GM19238 (cell line): Measurements from ENCODE around the gene SOX5.
"Not testable (repeated sequence)": the region's sequence is repeated elsewhere in the genome, so short reads cannot be mapped to it uniquely, and the experiment has no call there.

Source experiments
- DNase-seq: peaks from one replicate; pipeline ENCODE4 v3.0.0; 2011; ENCODE audit warnings: low spot score; ENCODE audit not compliant: insufficient read length

SOX5 gene

GRCh38 chr12:23909551-23909950 lies 39.9 kb downstream of the SOX5 start:
- no peak for DNase-seq

- no peak for DNase-seq
Observed at GRCh38 chr12:23906329-23906728, 43.1 kb downstream of the SOX5 start.

GRCh38 chr12:23899434-23899833 lies 50.0 kb downstream of the SOX5 start:
- no peak for DNase-seq

- DNase-seq, result no peak
Observed at GRCh38 chr12:23898121-23898520, 51.3 kb downstream of the SOX5 start.

GRCh38 chr12:23895792-23896218 lies 53.7 kb downstream of the SOX5 start:
- no peak for DNase-seq

- DNase-seq, result no peak
Observed at GRCh38 chr12:23893611-23894010, 55.9 kb downstream of the SOX5 start.

- DNase-seq, result no peak
Observed at GRCh38 chr12:23891115-23891514, 58.4 kb downstream of the SOX5 start.

GRCh38 chr12:23889069-23889440 lies 60.4 kb downstream of the SOX5 start:
- DNase-seq, result no peak

- no peak for DNase-seq
Observed at GRCh38 chr12:23888396-23889068, 60.9 kb downstream of the SOX5 start.

- DNase-seq, result no peak
Observed at GRCh38 chr12:23887055-23887835, 62.2 kb downstream of the SOX5 start.

- no peak for DNase-seq
Observed at GRCh38 chr12:23885394-23885793, 64.1 kb downstream of the SOX5 start.

GRCh38 chr12:23884909-23885308 lies 64.6 kb downstream of the SOX5 start:
- no peak for DNase-seq

- DNase-seq, result no peak
Observed at GRCh38 chr12:23880988-23881387, 68.5 kb downstream of the SOX5 start.

- DNase-seq, result not testable (repeated sequence)
Observed at GRCh38 chr12:23876618-23877017, 72.9 kb downstream of the SOX5 start.

- no peak for DNase-seq
Observed at GRCh38 chr12:23867794-23868193, 81.7 kb downstream of the SOX5 start.

- DNase-seq, result no peak
Observed at GRCh38 chr12:23862701-23863100, 86.8 kb downstream of the SOX5 start.

- no peak for DNase-seq
Observed at GRCh38 chr12:23860019-23860418, 89.5 kb downstream of the SOX5 start.

GRCh38 chr12:23857178-23857577 lies 92.3 kb downstream of the SOX5 start:
- DNase-seq, result no peak

GRCh38 chr12:23855813-23856212 lies 93.7 kb downstream of the SOX5 start:
- no peak for DNase-seq

- no peak for DNase-seq
Observed at GRCh38 chr12:23854598-23854997, 94.9 kb downstream of the SOX5 start.

- no peak for DNase-seq
Observed at GRCh38 chr12:23853640-23854039, 95.8 kb downstream of the SOX5 start.

- DNase-seq, result no peak
Observed at GRCh38 chr12:23851602-23852001, 97.9 kb downstream of the SOX5 start.

- DNase-seq, result no peak
Observed at GRCh38 chr12:23847857-23848256, 101.6 kb downstream of the SOX5 start.
